ENCODE results near the gene SPCS2.
"Not testable (repeated sequence)": the region's sequence is repeated elsewhere in the genome, so short reads cannot be mapped to it uniquely, and the experiment has no call there.

The SPCS2 gene

GRCh38 chr11:75011872-75012271 is 62.8 kb downstream of the SPCS2 start:
- DNase-seq (ENCODE audit: low read depth): no peak
- no peak for TF ChIP-seq CTCF (IDR thresholded peaks at IDR 0.05; ENCODE audit: control insufficient read depth, extremely low read depth, insufficient read depth)
- no peak overlapping the region for H3K4me3 ChIP-seq (ENCODE audit: low read depth, low read length)

- DNase-seq (ENCODE audit: low read depth): no peak
- H3K4me3 ChIP-seq (ENCODE audit: low read depth, low read length): no peak overlapping the region
- no peak for TF ChIP-seq CTCF (IDR thresholded peaks at IDR 0.05; ENCODE audit: control insufficient read depth, extremely low read depth, insufficient read depth)
Observed at GRCh38 chr11:75013051-75013450, 64.0 kb downstream of the SPCS2 start.

- DNase-seq (ENCODE audit: low read depth): no peak
- TF ChIP-seq CTCF (IDR thresholded peaks at IDR 0.05; ENCODE audit: control insufficient read depth, extremely low read depth, insufficient read depth): no peak
- H3K4me3 ChIP-seq (ENCODE audit: low read depth, low read length): no peak overlapping the region
Observed at GRCh38 chr11:75014129-75014528, 65.1 kb downstream of the SPCS2 start.

GRCh38 chr11:75019200-75019599 is 70.1 kb downstream of the SPCS2 start:
- not testable (repeated sequence) for H3K4me3 ChIP-seq (ENCODE audit: low read depth, low read length); DNase-seq (ENCODE audit: low read depth)

- not testable (repeated sequence) for DNase-seq (ENCODE audit: low read depth); H3K4me3 ChIP-seq (ENCODE audit: low read depth, low read length)
Observed at GRCh38 chr11:75020328-75020727, 71.3 kb downstream of the SPCS2 start.

- TF ChIP-seq CTCF (IDR thresholded peaks at IDR 0.05; ENCODE audit: control insufficient read depth, extremely low read depth, insufficient read depth): no peak
- H3K4me3 ChIP-seq (ENCODE audit: low read depth, low read length): no peak overlapping the region
- no peak for DNase-seq (ENCODE audit: low read depth)
Observed at GRCh38 chr11:75022296-75022695, 73.2 kb downstream of the SPCS2 start.

- DNase-seq (ENCODE audit: low read depth): peak; percentile 48
- H3K4me3 ChIP-seq (ENCODE audit: low read depth, low read length): no peak overlapping the region
- TF ChIP-seq CTCF (IDR thresholded peaks at IDR 0.05; ENCODE audit: control insufficient read depth, extremely low read depth, insufficient read depth): peak; percentile 98
Observed at GRCh38 chr11:75022759-75023396, 73.8 kb downstream of the SPCS2 start.

- no peak for TF ChIP-seq CTCF (IDR thresholded peaks at IDR 0.05; ENCODE audit: control insufficient read depth, extremely low read depth, insufficient read depth)
- no peak overlapping the region for H3K4me3 ChIP-seq (ENCODE audit: low read depth, low read length)
- DNase-seq (ENCODE audit: low read depth): no peak
Observed at GRCh38 chr11:75023446-75024067, 74.5 kb downstream of the SPCS2 start.
